NCI-H82 (cell line): Measurements from ENCODE around the gene TMEM203.
"Not testable (repeated sequence)": the region's sequence is repeated elsewhere in the genome, so short reads cannot be mapped to it uniquely, and the experiment has no call there.

Experiments used
- DNase-seq: peaks from one replicate; lab custom pipeline; 2025; lab: John Stamatoyannopoulos, UW

Gene TMEM203

GRCh38 chr9:137205126-137206069 lies at the start of gene TMEM203, which contains the start of gene NDOR1:
TSS of gene TMEM203 (minus strand) at chr9:137205648. CDS start at chr9:137205414, 234 bp downstream.
TSS of gene NDOR1 (plus strand) at chr9:137205700. CDS start at chr9:137205778, 78 bp downstream.
- DNase-seq: peak; percentile 89

GRCh38 chr9:137254624-137255447 lies 49.4 kb upstream of the TMEM203 start, which contains the start of gene NELFB:
TSS of gene NELFB (plus strand) at chr9:137255327.
- DNase-seq: peak; percentile 91

GRCh38 chr9:137253717-137254623 lies 48.5 kb upstream of the TMEM203 start:
- DNase-seq: peak; percentile 44

- peak; percentile 60 for DNase-seq
These were observed 47.4 kb upstream of the TMEM203 start for GRCh38 chr9:137252555-137253506.

- DNase-seq: no peak
These were observed 46.2 kb upstream of the TMEM203 start for GRCh38 chr9:137251490-137252268.

- DNase-seq: no peak
These were observed 45.7 kb upstream of the TMEM203 start, which contains the start of gene STPG3 for GRCh38 chr9:137251194-137251461. TSS of gene STPG3 (plus strand) at chr9:137251286. CDS start at chr9:137251287, 1 bp downstream.

GRCh38 chr9:137250329-137251193 lies 45.1 kb upstream of the TMEM203 start:
- DNase-seq: no peak

GRCh38 chr9:137247916-137248175 lies 42.4 kb upstream of the TMEM203 start:
- DNase-seq: no peak

- no peak for DNase-seq
These were observed 41.9 kb upstream of the TMEM203 start for GRCh38 chr9:137247135-137247915.

GRCh38 chr9:137245450-137246421 lies 40.3 kb upstream of the TMEM203 start:
- DNase-seq: no peak

GRCh38 chr9:137244486-137245449 lies 39.3 kb upstream of the TMEM203 start:
- DNase-seq: peak; percentile 63

- DNase-seq: peak; percentile 63
These were observed 38.4 kb upstream of the TMEM203 start for GRCh38 chr9:137243626-137244485.

- DNase-seq: not testable (repeated sequence)
These were observed 37.8 kb upstream of the TMEM203 start for GRCh38 chr9:137243266-137243625.

GRCh38 chr9:137242269-137243203 lies 37.1 kb upstream of the TMEM203 start:
- DNase-seq: no peak
